ENCODE results near the gene PITX1.

PITX1 gene

GRCh38 chr5:135030956-135031812, 2.8 kb downstream of the PITX1 start:
- H3K4me3 ChIP-seq (ENCODE audit: control insufficient read depth, low read depth, low read length), result peak overlapping the region; percentile 85
- no peak for TF ChIP-seq CTCF (IDR thresholded peaks at IDR 0.05; ENCODE audit: control insufficient read depth, insufficient read depth, low read depth, low read length, missing control alignments)
- no peak for DNase-seq (ENCODE audit: low read depth)

- no peak for DNase-seq (ENCODE audit: low read depth)
- no peak for TF ChIP-seq CTCF (IDR thresholded peaks at IDR 0.05; ENCODE audit: control insufficient read depth, insufficient read depth, low read depth, low read length, missing control alignments)
- peak overlapping the region; percentile 85 for H3K4me3 ChIP-seq (ENCODE audit: control insufficient read depth, low read depth, low read length)
These were observed 3.7 kb downstream of the PITX1 start for GRCh38 chr5:135030123-135030955.

DNA sequence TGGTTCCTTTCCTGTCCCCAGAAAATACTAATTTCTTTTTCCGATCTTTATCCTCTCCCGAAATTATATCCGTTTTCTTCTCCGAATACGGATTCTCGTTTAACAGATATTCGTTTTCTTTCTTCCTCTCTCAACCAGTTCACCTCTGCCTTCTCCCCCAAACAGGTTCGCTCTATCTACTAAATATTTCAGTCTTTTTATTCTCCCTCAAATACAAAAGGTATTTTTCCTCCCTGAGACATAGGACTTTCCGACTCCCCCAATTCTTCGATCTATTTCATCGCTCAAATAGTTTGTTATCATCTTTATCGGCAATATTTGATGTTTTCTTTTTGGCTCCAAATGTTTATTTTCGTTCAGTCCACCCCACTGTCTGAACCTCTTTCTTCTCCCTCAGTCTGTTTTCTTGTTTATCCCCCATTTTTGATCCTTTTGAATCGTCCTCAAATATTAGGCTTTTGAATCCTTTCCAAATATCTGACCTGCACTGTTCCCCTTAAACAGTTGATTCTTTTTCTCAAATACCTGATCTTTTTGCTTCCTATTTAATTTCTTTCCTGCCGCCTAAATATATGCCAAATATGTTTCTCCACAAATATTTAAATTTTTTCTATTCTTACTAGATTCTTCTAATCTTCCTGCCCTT, 4.4 kb downstream of the PITX1 start:
- TF ChIP-seq CTCF (IDR thresholded peaks at IDR 0.05; ENCODE audit: control insufficient read depth, insufficient read depth, low read depth, low read length, missing control alignments), result no peak
- no peak overlapping the region for H3K4me3 ChIP-seq (ENCODE audit: control insufficient read depth, low read depth, low read length)
- no peak for DNase-seq (ENCODE audit: low read depth)

GRCh38 chr5:135028791-135029476, 5.1 kb downstream of the PITX1 start:
- no peak for TF ChIP-seq CTCF (IDR thresholded peaks at IDR 0.05; ENCODE audit: control insufficient read depth, insufficient read depth, low read depth, low read length, missing control alignments)
- H3K4me3 ChIP-seq (ENCODE audit: control insufficient read depth, low read depth, low read length), result no peak overlapping the region
- DNase-seq (ENCODE audit: low read depth), result no peak

GRCh38 chr5:135027697-135028615, 6.1 kb downstream of the PITX1 start:
- no peak overlapping the region for H3K4me3 ChIP-seq (ENCODE audit: control insufficient read depth, low read depth, low read length)
- no peak for DNase-seq (ENCODE audit: low read depth)
- TF ChIP-seq CTCF (IDR thresholded peaks at IDR 0.05; ENCODE audit: control insufficient read depth, insufficient read depth, low read depth, low read length, missing control alignments), result no peak

All from AG09309 (cell line).